Dermis microvascular lymphatic vessel endothelial cell (primary cell): ENCODE data around the gene PSORS1C1. TPM values are rescaled to one million over a fixed set of nuclear protein-coding genes. Genes with fewer than 3 reads are reported as not detected.
"Not testable (repeated sequence)": the region's sequence is repeated elsewhere in the genome, so short reads cannot be mapped to it uniquely, and the experiment has no call there.

Experiments
- DNase-seq, 2 donors: peaks; one replicate each; pipeline versions ENCODE4 v3.0.0 to v3.0.0-alpha.2; 2010; ENCODE audit warnings: low read depth in 2 of 2
- total RNA-seq: library from RNA; depleted of rRNA; stranded (reverse); fragments of >200 nt; gene quantifications from 2 replicates; pipeline ENCODE4 v1.2.1, GENCODE V29; 2014

Gene PSORS1C1, protein sequence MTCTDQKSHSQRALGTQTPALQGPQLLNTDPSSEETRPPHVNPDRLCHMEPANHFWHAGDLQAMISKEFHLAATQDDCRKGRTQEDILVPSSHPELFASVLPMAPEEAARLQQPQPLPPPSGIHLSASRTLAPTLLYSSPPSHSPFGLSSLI
- total RNA-seq: 3.7 and 3.8 TPM in 2 replicates

DNA sequence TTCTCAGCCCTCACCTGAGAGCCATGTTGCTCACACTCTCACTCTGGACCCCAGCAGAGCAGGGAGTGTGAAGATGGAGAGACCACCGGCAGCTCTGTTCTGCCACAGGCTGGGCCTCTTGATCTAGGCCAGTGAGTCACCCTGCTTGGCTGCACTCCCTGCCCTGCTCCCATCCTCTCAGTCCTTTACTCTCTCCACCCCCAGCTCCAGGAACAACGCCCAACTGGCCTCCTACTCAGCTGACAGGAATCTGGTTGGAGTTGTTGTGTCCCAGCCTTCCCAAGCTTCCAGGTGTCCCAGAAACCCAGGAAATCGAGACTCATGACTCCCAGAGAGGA is at the start of gene PSORS1C1:
TSS of gene PSORS1C1 (plus strand) at position 260 of the 338 bp plus-strand sequence. CDS start 14,833 bp downstream, outside the sequence.
- DNase-seq: peak in 1 of 2 donors; percentile 86

DNA sequence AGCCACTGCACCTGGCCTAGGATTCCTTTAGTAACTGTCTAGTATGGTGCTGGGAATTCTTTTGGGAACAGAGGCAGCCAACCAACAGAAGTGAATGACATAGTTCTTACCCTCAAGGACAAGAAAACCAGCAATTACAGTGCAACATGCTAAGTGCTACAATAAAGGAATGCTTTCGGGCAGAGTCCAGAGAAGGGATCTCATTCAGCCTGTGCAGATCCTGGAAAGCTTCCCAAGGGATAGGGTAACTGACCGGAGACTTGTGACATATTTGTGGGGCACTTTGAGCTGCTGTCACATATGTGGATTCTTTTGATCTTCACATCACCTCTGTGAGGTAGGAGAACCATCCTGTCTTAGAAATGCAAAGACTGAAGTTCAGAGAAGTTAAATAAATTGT is 49.0 kb upstream of the PSORS1C1 start:
- DNase-seq: no peak

DNA sequence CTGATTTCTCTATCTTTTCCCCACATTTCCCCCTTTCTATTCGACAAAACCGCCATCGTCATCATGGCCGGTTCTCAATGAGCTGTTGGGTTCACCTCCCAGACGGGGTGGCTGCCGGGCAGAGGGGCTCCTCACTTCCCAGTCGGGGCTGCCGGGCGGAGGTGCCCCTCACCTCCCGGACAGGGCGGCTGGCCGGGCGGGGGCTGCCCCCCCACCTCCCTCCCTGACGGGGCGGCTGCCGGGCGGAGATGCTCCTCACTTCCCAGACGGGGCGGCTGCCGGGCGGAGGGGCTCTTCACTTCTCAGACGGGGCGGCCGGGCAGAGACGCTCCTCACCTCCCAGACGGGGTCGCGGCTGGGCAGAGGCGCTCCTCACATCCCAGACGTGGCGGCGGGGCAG is 47.6 kb upstream of the PSORS1C1 start:
- not testable (repeated sequence) for DNase-seq

DNA sequence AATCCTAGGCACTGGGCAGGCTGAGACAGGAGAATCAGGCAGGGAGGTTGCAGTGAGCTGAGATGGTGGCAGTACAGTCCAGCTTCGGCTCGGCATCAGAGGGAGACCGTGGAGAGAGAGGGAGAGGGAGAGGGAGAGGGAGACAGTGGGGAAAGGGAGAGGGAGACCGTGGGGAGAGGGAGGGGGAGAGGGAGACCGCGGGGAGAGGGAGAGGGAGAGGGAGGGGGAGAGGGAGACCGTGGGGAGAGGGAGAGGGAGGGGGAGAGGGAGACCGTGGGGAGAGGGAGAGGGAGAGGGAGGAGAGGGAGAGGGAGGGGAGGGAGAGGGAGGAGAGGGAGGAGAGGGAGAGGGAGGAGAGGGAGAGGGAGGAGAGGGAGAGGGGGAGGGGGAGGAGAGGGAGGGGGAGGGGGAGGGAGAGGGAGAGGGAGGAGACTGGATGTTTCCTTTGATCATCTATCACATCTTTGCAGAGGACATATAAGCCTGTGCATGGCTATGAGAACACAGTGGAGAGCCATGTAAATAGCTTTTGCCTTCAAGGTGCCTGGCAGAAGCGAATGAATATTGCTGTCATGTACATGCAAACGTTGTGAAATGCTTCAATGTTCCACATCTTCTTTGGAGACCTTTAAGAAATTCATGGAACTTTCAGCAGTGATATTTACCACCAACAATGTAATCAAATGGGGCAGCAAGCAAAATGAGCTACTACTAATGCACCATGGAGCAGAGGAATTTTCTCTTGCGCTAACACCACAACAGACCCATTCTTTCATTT is 46.5 kb upstream of the PSORS1C1 start:
- DNase-seq: not testable (repeated sequence)

DNA sequence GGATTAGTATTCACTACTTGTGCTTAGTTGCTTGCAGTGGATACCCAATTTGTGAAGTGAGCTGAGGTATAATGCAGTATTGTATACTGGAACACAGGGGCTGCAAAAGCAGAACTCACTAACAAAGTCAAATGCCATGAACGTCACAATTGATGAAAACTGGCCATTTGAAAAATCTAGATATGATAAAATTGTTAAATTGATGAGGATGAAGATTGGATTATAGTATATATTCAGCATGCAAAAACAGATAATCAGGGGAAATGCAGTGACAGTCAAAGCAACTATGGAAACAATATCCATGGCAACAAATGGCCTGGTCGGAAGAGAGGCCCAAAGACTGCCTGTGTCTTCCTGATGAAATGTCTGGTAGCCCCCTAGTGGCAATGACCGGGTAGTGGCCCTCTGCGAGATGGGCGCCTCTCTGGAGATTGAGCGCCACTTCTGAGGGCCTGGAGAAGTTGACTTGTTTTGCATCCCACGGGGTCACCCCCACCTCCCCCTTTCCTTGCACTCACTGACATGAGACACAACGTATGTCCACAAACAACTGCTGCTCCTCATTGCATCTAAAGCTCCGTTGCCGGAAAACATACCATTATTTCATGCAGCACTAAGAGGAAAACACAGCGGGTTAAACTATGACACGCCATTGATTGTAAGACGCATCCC is 45.8 kb upstream of the PSORS1C1 start:
- DNase-seq: peak; percentile 80 to 82

DNA sequence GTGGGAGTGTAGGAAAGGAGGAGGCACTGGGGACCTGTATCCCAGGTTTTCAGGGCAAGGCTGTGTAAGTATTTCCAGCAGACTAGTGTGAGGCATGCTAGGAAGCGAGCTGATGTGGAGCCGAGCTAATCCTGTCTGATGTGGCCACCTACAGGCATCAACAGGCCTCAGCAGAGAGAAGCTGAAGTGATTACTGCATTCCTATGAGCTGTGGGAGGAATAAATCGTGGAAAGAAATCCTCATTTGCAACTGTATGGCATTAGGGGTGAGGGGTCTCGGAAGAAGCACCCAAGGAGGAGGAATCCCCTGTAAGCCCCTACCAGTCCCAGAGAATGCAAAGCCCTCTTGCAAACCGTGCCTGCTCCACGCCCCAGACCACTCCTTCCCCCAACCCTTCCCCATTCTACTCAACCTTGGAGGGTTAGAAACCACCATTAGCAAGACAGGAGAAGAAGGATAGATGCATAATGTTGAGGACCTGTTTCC is 43.8 kb upstream of the PSORS1C1 start:
- DNase-seq: peak in 1 of 2 donors; percentile 59

DNA sequence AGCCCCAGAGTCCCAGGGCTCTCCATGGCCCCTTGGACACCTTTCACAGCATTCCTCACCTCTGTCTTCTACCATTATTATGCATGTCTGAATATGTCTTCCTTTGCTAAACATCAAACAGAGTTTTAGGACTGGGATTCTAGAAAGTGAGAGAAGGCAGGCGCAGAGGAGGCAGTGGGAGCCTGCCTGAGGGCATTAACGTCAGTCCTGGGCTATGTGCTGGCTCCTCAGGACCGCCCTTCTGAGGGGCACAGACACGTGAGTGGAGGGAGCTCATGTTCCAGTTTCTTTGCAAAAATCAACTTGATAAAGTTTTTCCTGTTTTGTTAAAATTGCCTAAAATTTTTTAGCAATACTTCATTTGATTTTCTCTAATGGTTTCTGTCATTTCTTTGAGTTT is 40.2 kb upstream of the PSORS1C1 start:
- DNase-seq: no peak

DNA sequence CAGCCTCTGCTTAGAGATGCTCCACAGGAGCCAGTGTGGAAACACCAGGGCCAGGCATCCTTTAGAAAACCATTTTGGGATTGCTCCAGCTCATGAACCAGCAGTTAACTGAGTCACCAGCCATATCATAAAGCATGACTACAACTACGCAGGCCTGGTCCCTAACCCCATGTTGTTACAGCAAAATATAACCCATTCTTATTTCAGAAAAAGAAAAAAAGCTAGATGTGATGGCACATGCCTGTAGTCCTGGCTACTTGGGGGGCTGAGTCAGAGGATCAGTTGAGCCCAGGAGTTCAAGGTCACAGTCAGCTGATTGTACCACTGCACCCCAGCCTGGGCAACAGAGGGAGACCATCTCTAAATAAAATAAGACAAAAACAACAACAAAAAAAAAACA is 39.1 kb upstream of the PSORS1C1 start:
- no peak for DNase-seq

DNA sequence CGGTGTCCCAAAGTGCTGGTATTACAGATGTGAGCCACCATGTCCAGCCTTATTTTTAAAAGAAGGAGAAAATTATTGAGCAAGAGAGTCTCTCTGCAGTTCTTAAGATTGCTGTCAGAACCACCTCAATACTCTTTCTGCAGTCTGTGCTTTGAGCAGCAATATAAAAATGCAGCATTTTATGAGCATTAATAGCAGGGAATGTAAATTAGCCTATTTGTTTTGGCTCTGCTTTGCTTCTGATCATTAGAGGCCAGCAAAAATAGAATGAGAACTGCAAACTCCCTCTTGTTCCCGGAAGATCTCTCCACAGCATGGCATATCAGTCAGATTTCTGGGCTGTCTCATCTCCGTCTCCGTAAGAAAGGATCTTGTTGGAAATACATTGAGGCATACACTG is 38.0 kb upstream of the PSORS1C1 start:
- no peak for DNase-seq

DNA sequence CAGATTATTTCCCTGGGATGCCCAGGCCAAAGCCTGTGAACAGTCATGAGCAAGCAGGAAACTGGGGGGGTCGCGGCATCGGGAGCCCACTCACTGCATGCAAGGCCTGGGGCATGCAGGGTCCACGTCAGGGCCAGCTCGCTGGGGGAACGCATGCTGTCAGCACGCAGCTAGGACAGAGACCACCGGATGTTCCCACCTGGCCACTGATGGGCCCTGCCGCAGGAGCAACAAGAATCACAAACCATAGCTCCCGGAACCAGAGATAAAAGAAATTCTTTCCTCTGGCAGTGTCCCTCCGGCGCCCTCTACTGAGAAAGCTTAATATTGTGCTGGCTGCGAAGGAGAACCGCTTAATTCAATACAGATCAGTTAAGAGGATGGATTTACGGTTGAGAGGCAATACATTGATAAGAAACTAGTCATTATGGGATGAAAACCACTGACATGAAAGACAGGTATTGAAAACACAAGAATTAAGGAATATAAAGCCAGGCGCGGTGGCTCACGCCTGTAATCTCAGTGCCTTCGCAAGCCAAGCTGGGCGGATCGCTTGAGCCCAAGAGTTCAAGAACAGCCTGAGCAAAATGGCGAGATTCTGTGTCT is 34.8 kb upstream of the PSORS1C1 start:
- peak; percentile 36 to 65 for DNase-seq

DNA sequence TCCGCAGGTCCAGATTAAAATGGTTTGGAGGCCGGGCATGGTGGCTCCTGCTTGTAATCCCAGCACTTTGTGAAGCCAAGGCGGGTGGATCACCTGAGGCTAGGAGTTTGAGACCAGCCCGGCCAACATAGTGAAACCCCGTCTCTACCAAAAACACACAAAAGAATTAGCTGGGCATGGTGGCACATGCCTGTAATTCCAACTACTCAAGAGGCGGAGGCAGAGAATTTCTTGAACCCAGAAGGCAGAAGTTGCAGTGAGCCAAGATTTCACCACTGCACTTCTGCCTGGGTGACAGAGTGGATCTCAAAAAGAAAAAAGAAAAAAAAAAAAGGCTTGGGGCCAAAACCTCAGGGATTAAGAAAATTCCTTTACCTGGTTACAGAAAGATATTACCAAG is 32.7 kb upstream of the PSORS1C1 start:
- DNase-seq: no peak

DNA sequence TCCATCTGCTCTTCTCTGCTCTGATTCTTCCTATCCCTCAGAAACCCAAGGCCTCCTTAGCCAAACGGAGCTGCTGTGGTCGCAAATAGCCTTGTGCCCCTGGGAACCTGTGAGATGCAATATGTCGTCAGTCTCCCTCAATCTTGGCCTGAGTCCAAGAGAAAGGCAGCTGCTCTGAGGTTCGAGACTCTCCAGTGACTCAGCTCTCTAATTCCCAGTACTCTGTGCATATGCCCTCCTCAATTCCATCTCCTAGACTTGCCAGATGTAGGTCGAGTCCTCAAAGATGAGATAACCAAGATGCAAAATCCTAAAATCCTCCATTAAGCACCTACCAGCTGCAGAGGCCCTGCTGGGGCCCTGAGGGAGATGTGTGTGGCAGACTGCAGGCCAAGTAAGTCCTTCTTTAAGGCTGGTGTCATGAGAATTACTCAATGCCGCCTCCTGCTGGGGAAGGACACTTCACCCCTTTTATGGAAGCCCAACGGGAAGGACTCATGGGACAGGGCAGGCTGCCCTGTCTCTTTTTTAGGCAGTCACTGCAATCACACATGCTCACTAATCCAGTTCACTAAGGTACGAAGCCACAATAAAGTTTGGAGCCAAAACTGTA is 30.8 kb upstream of the PSORS1C1 start:
- peak in 1 of 2 donors; percentile 40 for DNase-seq

DNA sequence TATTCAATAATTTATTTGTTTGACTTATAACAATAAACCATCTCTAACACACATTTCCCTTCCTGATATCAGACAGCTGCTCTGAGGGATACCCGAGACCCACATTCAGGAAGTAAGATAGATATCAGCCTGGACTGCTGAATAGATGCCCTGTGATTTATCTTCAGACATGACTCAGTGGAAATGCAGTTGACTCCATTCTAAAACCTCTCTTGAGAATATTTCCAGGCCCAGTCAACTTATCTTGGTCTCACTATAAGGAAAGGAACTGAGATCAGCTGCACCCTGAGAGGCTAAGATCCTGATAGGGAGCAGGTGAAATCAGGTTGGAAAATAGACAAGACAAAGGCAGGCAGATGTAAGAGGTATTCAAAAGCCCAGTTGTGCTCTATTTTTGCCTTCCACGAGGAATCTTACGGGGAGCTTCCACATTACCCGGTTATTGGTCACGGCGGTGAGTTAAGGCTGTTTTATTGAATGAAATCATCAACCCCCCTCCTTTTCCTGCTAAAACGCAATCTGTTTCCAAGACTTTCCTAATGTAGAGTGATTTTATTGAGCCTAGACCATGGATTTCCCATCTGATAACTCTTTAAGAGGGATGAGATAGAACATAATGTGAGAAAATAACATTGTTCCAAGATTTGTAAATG is 27.7 kb upstream of the PSORS1C1 start:
- DNase-seq: peak in 1 of 2 donors; percentile 70

DNA sequence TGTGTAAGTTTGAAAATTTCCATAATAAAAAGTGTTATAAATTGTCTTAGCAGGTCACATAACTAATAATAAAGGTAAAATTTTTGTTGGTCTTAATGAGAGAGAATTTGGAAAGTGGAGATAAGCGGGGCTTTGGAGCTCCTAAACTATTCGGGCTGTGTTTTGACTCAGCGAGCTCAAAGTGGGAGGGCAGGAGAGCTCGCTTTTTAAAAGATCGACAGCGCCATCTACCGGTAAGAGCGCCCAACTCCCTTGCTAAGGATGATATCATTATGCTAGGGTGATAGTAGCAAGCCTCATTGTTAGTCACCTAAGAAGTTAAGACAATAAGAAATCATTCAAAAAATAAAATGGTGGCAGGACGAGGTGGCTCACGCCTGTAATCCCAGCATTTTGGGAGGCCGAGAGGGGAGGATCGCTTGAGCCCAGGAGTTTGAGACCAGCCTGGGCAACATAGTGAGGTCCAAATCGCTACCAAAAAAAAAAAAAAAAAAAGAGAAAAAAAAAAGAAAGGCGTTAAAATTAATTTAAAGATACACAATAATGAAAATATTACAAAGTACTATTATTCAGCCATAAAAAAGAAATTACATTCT is 27.0 kb upstream of the PSORS1C1 start:
- peak; percentile 76 to 89 for DNase-seq

DNA sequence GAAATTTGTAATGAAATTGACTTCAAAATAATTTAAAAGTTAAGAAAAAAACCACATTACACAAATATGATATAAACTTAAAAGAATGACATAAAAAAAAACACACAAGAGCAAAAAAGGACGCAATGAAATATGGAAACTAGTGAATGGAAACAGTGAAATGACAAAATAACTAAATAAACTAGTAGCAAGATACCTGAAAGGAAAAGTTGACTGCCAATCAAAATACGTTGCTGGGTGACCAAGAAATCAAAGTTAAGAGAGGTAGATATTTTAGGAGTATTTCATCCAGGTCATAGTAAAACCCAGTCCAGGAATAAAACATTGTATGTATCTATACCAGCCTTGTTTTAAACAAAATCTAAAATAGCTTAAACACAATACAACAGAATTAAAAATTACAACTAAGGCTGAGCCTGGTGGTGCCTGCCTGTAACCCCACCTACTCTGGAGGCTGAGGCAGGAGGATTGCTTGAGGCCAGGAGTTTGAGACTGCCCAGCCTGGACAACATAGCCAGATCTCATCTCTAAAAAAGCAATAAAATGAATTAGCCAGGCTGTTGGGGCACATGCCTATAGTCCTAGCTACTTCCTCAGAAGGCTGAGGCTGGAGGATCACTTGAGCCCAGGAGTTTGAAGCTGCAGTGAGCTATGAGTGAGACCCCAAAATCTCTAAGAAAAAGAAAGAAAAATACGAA is 24.2 kb upstream of the PSORS1C1 start:
- DNase-seq: no peak

DNA sequence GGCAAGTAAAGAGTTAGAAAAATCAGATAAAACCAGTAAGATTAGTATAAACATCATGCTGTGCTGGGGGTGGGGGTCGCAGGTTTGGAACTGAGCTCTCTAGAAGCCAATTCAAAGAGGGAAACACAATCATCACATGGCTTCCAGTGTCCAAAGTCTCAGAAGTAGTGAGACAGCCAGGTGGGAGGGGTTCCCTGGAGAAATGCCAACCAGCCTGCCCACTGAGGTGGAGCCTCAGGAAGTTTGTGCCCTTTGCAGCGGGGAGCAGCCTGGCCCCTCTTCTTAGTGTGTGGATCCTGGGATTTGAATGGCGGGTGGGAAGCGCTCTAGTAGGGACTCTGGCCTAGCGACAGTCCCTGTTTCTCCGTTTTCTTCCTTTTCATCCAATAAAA is 23.6 kb upstream of the PSORS1C1 start:
- DNase-seq: no peak

DNA sequence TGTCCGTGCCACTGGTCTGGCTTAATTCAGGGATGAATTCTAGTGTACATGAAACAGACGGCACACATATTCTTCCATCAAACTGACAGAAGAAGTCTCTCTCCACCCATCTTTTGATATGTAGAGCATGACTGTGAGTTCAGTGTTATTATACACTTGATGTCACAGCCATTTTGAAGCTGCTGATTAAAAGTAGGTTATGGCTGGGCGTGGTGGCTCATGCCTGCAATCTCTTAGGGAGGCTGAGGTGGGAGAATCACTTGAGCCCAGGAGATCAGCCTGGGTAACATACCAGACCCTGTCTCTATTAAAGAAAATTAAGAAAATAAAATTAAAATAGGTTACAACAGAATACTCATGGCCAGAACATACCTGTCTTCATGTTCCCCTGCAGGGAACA is 22.9 kb upstream of the PSORS1C1 start:
- no peak for DNase-seq

DNA sequence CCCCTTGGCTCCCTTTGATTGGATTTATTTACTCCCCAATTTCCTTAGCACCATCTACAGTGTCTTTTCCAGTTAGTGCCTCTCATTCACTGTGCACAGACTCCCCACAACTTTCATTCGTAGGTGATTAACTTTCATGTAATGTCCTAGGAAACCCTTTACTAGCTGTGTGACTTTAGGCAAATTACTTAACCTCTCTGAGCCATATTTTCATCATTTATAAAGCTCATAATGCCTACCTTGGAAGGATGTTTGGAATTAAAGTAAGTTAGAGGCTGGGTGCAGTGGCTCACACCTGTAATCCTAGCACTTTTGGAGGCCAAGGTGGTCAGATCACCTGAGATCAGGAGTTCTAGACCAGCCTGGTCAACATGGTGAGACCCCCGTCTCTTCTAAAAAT is 22.4 kb upstream of the PSORS1C1 start:
- no peak for DNase-seq

DNA sequence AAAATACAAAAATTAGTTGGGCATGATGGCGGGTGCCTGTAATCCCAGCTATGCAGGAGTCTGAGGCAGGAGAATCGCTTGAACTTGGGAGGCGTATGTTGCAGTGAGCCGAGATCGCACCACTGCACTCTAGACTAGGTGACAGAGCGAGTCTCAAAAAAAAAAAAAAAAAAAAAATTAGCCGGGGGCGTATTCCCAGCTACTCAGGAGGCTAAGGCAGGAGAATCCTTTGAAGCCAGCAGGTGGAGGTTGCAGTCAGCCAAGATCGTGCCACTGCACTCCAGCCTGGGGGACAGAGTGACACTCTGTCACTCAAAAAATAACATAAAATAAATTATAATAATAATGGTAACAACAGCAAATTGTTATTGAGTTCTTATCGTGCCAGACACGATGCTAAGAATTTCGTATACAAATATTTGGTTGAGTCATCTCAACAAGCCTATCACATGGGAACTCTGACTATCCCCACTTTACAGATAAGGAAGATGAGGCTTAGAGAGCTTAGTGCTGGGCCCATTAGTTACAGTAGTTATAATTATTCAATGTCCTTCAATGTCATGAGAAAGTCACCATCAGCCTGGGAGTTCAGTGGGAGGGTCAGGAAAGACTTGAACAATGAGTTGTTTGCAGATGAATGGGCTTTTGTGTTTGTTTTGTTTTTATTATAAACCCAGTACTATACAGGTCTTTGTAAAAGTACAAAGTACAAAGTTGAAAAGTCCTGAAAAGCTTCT is 21.7 kb upstream of the PSORS1C1 start:
- DNase-seq: peak in 1 of 2 donors; percentile 77
